HG03025 (cell line): ENCODE measurements around the gene C3orf62.
"Not testable (repeated sequence)": the region's sequence is repeated elsewhere in the genome, so short reads cannot be mapped to it uniquely, and the experiment has no call there.

Experiments used
- ATAC-seq: cut with Tn5 transposase; IDR thresholded peaks from one replicate; pipeline ENCODE4 v1.9.1; 2021; ENCODE audit warnings: mild to moderate bottlenecking, moderate library complexity; ENCODE audit not compliant: unreplicated experiment, low FRiP score

The C3orf62 gene

GRCh38 chr3:49220985-49221563 is 56.0 kb downstream of the C3orf62 start:
- ATAC-seq: not testable (repeated sequence)

DNA sequence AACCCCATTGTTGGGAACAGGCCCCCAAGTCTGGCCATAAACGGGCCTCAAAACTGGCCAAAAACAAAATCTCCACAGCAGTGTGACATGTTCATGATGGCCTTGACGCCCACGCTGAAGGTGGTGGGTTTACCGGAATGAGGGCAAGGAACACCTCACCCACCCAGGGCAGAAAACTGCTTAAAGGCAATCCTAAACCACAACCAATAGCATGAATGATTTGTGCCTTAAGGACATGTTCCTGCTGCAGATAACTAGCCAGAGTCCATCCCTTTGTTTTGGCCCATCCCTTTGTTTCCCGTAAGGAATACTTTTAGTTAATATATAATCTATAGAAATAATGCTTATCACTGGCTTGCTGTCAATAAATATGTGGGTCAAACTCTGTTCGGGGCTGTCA is 57.9 kb downstream of the C3orf62 start:
- ATAC-seq: no peak
